Right lobe of liver (tissue), 4 donors: ENCODE results near the gene KICS2.

Experiments used
- CTCF ChIP-seq, 4 donors: fragments of 200-600 bp in 3 of 4; fragments of 450-650 bp in 1 of 4; IDR thresholded peaks; one replicate each; pipeline versions ENCODE4 v1.5.1 to v1.8.0; 2016 to 2022; ENCODE audit warnings: antibody characterized with exemption in 4 of 4, mild to moderate bottlenecking in 2 of 4
- POLR2A ChIP-seq: fragments of 450-650 bp; IDR thresholded peaks from one replicate; pipeline ENCODE4 v1.6.1; 2017; ENCODE audit warnings: antibody characterized with exemption, mild to moderate bottlenecking
- donor health status: DM: no; HTN: no; CAD: no.
- donor health status: DM: no; HTN: no; CAD: no.
- donor health status: DM: no; HTN: yes; CAD: no.

DNA sequence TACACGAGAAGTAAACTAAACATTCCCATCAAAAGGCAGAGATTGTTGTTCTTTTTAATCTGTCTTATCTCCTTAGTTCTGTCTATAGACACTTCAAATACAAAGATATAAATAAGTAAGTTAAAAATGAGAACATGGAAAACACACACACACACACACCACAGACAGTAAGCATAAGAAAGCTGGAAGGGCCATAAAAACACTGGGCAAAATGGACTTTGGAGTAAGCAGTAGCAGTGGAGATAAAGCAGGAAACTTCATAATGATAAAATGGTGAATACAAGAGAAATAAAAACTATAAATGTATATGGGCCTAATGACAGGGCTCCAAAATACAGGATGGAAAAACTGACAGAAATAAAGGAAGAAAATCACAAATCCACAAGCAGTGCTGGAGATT is 32.6 kb downstream of the KICS2 start:
- TF ChIP-seq CTCF (IDR thresholded peaks at IDR 0.05) (no peak), POLR2A (no peak)
